ENCODE data around the gene DDX31. TPM values are rescaled to one million over a fixed set of nuclear protein-coding genes. Genes with fewer than 3 reads are reported as not detected.

Gene DDX31
- total RNA-seq, 1 experiment from 2014 or later, result 25.8 TPM

- TF ChIP-seq ZBTB33 (IDR thresholded peaks at IDR 0.05; ENCODE audit: extremely low read depth, insufficient replicate concordance, low read length) (no peak), ZNF274 (IDR thresholded peaks at IDR 0.05; ENCODE audit: low read depth, low read length) (no peak), CEBPB (IDR thresholded peaks at IDR 0.05; ENCODE audit: low read depth) (no peak), POLR2A (IDR thresholded peaks at IDR 0.05; ENCODE audit: borderline replicate concordance, extremely low read depth, insufficient read depth, insufficient read length) (no peak), SRF (IDR thresholded peaks at IDR 0.05; ENCODE audit: low read depth) (no peak)
Measured at GRCh38 chr9:132631685-132632084, 38.1 kb downstream of the DDX31 start (continued).

GRCh38 chr9:132631280-132631679, 38.5 kb downstream of the DDX31 start:
- no peak for TF ChIP-seq POLR2A (IDR thresholded peaks at IDR 0.05; ENCODE audit: borderline replicate concordance, extremely low read depth, insufficient read depth, insufficient read length)
- TF ChIP-seq SP1 (IDR thresholded peaks at IDR 0.05; ENCODE audit: low read depth), result no peak
- TF ChIP-seq REST (IDR thresholded peaks at IDR 0.05; ENCODE audit: low read depth), result no peak
- no peak for TF ChIP-seq EZH2 (IDR thresholded peaks at IDR 0.05)
- TF ChIP-seq EGR1 (IDR thresholded peaks at IDR 0.05; ENCODE audit: low read depth), result no peak
- no peak for TF ChIP-seq FOSL1 (IDR thresholded peaks at IDR 0.05; ENCODE audit: low read depth)
- ChIA-PET CTCF (no interaction called here), RAD21 (ENCODE audit: low non-redundant PET in 1 of 2, low total read pairs in 2 of 2, uncharacterized antibody in 2 of 2, unreplicated experiment in 2 of 2) (no interaction called here), POLR2A (no interaction called here)
- peak; percentile 32; the same call in 1 of the 2 replicates for ATAC-seq
- Histone ChIP-seq H3K9me3 (ENCODE audit: control insufficient read depth in 1 of 2, insufficient read depth in 1 of 2, low read depth in 1 of 2, low read length in 2 of 2) (no peaks in the 10 kb centered on the region), H3K4me3 (replicated peaks in 1 of 2; ENCODE audit: low read depth in 1 of 2, low read length in 2 of 2) (no peak overlapping the region), H3K4me2 (ENCODE audit: low read length) (no peak overlapping the region), H2AFZ (ENCODE audit: low read depth, low read length, poor library complexity, severe bottlenecking) (no peak overlapping the region), H3K36me3 (ENCODE audit: control insufficient read depth in 1 of 2, insufficient read depth in 2 of 2, low read length in 2 of 2) (peaks cover 18 to 55% of the 10 kb centered on the region in 2 experiments), H3K27ac (ENCODE audit: low read depth, low read length) (no peak overlapping the region), H3K79me2 (ENCODE audit: insufficient read depth, low read length) (no peaks in the 10 kb centered on the region; the same call in 1 of the 2 replicates), H3K9ac (ENCODE audit: low read length) (no peak overlapping the region), H4K20me1 (ENCODE audit: insufficient read depth) (no peaks in the 10 kb centered on the region), H3K27me3 (ENCODE audit: insufficient read depth, low read length) (no peaks in the 10 kb centered on the region), H3K4me1 (ENCODE audit: control insufficient read depth in 1 of 2, insufficient read depth in 2 of 2, low read length in 2 of 2) (no peaks in the 10 kb centered on the region), H3K9me2 (ENCODE audit: insufficient read depth) (no peaks in the 10 kb centered on the region)
- no peak for DNase-seq (ENCODE audit: low read depth, low spot score)
- intact Hi-C loops (cut with micrococcal nuclease), result no loop called here
- no TSS peak for BruUV-seq (replicated peaks)
